NCI-H2029 (cell line): Measurements from ENCODE around the gene RND1.

Experiments
- DNase-seq: peaks from one replicate; lab custom pipeline; 2025; lab: John Stamatoyannopoulos, UW

The RND1 gene

GRCh38 chr12:48827513-48828096 lies 38.1 kb downstream of the RND1 start:
- DNase-seq: no peak

- DNase-seq: no peak
These were observed 38.6 kb downstream of the RND1 start for GRCh38 chr12:48827026-48827425.

GRCh38 chr12:48826209-48826855 lies 39.3 kb downstream of the RND1 start:
- no peak for DNase-seq

GRCh38 chr12:48824905-48825304 lies 40.8 kb downstream of the RND1 start:
- DNase-seq: no peak

- DNase-seq: no peak
These were observed 41.6 kb downstream of the RND1 start for GRCh38 chr12:48824112-48824511.

- DNase-seq: no peak
These were observed 42.4 kb downstream of the RND1 start for GRCh38 chr12:48823281-48823680.

GRCh38 chr12:48822711-48823110 lies 43.0 kb downstream of the RND1 start:
- DNase-seq: no peak

GRCh38 chr12:48822139-48822538 lies 43.5 kb downstream of the RND1 start:
- DNase-seq: no peak

- DNase-seq: no peak
These were observed 45.5 kb downstream of the RND1 start for GRCh38 chr12:48819986-48820725.

- DNase-seq: no peak
These were observed 46.7 kb downstream of the RND1 start for GRCh38 chr12:48818831-48819590.

GRCh38 chr12:48817873-48818830 lies 47.5 kb downstream of the RND1 start, which contains the start of gene CACNB3:
Gene CACNB3 (plus strand): TSS chr12:48818496. CDS start chr12:48818930, 434 bp downstream.
- DNase-seq: peak; percentile 67

GRCh38 chr12:48816143-48816854 lies 49.4 kb downstream of the RND1 start:
- peak; percentile 31 for DNase-seq

- DNase-seq: peak; percentile 58
These were observed 50.3 kb downstream of the RND1 start for GRCh38 chr12:48815126-48816110.

GRCh38 chr12:48814262-48815125 lies 51.2 kb downstream of the RND1 start:
- peak; percentile 54 for DNase-seq

GRCh38 chr12:48813465-48814261 lies 52.0 kb downstream of the RND1 start:
- no peak for DNase-seq

- no peak for DNase-seq
These were observed 53.3 kb downstream of the RND1 start for GRCh38 chr12:48812389-48812788.

GRCh38 chr12:48811437-48812090 lies 54.1 kb downstream of the RND1 start:
- DNase-seq: no peak
